Measurements from ENCODE around the gene CUEDC2.

The CUEDC2 gene

DNA sequence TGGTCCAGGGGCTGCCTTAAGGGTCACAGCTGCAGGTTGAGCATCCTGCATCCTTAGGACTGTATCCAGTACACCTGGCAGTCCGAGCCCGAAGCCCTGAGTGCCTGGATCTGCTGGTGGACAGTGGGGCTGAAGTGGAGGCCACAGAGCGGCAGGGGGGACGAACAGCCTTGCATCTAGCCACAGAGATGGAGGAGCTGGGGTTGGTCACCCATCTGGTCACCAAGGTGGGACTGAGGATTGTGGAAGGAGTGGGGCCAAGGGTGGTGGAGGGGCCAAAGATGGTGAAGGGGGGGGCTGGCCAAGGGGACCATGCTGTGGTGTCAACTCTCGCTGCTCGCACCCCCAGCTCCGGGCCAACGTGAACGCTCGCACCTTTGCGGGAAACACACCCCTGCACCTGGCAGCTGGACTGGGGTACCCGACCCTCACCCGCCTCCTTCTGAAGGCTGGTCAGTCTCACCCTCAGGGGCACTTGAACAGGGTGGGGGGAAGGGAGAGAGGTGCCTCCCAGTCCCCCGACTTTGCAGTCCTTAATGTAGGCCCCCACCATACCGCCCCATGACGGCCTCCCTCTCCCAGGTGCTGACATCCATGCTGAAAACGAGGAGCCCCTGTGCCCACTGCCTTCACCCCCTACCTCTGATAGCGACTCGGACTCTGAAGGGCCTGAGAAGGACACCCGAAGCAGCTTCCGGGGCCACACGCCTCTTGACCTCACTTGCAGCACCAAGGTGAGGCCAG lies 31.6 kb downstream of the CUEDC2 start:
- no peak for TF ChIP-seq CTCF (IDR thresholded peaks at IDR 0.05; ENCODE audit: low read length, missing control alignments)
- DNase-seq (ENCODE audit: low read depth): no peak
- no peak overlapping the region for H3K4me3 ChIP-seq (replicated peaks; ENCODE audit: low read depth, low read length)

- TF ChIP-seq CTCF (IDR thresholded peaks at IDR 0.05; ENCODE audit: low read length, missing control alignments): no peak
- DNase-seq (ENCODE audit: low read depth): no peak
- no peak overlapping the region for H3K4me3 ChIP-seq (replicated peaks; ENCODE audit: low read depth, low read length)
Observed at GRCh38 chr10:102400076-102400475, 32.3 kb downstream of the CUEDC2 start.

DNA sequence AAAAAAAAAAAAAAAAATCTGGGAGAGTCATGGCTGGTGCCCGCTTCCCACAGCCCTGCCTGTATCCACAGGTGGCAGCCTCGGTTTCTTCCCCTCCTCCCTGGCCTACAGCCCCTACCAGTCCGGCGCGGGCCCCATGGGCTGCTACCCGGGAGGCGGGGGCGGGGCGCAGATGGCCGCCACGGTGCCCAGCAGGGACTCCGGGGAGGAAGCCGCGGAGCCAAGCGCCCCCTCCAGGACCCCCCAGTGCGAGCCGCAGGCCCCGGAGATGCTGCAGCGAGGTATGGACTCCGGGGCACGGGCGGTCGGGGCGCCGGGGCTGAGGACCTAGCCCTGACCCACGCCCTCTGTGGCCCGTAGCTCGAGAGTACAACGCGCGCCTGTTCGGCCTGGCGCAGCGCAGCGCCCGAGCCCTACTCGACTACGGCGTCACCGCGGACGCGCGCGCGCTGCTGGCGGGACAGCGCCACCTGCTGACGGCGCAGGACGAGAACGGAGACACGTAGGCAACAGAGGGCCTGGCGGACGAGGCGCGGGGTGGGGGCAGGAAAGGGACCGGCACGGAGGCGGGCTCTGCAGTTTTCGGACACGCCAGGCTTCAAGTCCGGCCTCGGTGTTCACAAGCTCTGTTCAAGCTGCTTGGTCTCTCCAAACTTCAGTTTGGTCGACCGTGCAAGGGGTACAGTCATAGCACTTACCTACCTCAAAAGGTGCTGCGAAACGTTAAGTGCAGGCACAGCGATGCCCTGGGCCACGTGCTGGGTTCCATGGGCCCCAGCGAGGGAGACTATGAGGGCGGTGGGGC lies 33.0 kb downstream of the CUEDC2 start:
- peak; percentile 57 for TF ChIP-seq CTCF (IDR thresholded peaks at IDR 0.05; ENCODE audit: low read length, missing control alignments)
- H3K4me3 ChIP-seq (replicated peaks; ENCODE audit: low read depth, low read length): peak overlapping the region; percentile 49
- peak; percentile 88 for DNase-seq (ENCODE audit: low read depth)

DNA sequence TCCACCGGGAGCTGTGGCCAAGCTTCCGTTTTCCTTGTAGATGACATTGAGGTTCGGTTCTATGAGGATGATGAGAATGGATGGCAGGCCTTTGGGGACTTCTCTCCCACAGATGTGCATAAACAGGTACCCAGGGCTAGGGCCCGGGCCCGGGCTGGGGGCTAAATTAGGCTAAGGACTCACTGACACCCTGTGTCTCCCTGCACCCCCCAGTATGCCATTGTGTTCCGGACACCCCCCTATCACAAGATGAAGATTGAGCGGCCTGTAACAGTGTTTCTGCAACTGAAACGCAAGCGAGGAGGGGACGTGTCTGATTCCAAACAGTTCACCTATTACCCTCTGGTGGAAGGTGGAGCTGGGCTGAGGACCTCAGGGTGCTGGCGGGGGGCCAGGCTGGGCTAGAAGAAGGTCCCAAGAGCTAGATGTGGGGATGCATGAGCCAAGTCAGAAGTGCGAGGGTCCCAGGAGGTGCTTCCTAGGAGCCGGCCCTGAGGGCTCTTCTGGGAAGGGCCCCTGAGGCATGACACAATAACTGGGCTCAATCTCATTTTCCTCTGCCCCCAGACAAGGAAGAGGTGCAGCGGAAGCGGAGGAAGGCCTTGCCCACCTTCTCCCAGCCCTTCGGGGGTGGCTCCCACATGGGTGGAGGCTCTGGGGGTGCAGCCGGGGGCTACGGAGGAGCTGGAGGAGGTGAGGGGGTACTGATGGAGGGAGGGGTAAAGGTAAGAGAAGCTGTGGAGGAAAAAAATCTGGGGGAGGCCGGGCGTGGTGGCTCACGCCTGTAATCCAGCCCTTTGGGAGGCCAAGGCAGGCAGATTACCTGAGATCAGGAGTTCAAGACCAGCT lies 34.0 kb downstream of the CUEDC2 start:
- no peak overlapping the region for H3K4me3 ChIP-seq (replicated peaks; ENCODE audit: low read depth, low read length)
- no peak for DNase-seq (ENCODE audit: low read depth)
- no peak for TF ChIP-seq CTCF (IDR thresholded peaks at IDR 0.05; ENCODE audit: low read length, missing control alignments)

GRCh38 chr10:102397222-102398171 lies 34.9 kb downstream of the CUEDC2 start:
- no peak overlapping the region for H3K4me3 ChIP-seq (replicated peaks; ENCODE audit: low read depth, low read length)
- no peak for DNase-seq (ENCODE audit: low read depth)
- no peak for TF ChIP-seq CTCF (IDR thresholded peaks at IDR 0.05; ENCODE audit: low read length, missing control alignments)

DNA sequence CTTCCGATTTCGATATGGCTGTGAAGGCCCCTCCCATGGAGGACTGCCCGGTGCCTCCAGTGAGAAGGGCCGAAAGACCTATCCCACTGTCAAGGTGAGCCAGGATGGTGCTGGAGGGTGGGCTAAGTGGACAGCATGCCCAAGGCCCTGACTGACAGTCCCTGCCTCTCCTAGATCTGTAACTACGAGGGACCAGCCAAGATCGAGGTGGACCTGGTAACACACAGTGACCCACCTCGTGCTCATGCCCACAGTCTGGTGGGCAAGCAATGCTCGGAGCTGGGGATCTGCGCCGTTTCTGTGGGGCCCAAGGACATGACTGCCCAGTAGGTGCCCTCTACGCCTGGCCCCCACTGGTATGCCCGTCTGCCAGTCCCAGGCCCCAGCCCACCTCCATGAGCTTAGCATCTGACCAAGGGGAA lies 35.6 kb downstream of the CUEDC2 start:
- DNase-seq (ENCODE audit: low read depth): no peak
- TF ChIP-seq CTCF (IDR thresholded peaks at IDR 0.05; ENCODE audit: low read length, missing control alignments): no peak
- H3K4me3 ChIP-seq (replicated peaks; ENCODE audit: low read depth, low read length): peak overlapping the region; percentile 75

All from fibroblast of pulmonary artery (primary cell).